Ramos (cell line): ENCODE data around the gene CRABP1.

Source experiments
- in situ Hi-C: fragments of 300-500 bp; cut with MboI; formaldehyde crosslinking; loops from one replicate; pipeline ENCODE4 v1.14.3; 2022; ENCODE audit warnings: low sequenced_read_pairs; ENCODE audit not compliant: unreplicated experiment

CRABP1 gene

DNA sequence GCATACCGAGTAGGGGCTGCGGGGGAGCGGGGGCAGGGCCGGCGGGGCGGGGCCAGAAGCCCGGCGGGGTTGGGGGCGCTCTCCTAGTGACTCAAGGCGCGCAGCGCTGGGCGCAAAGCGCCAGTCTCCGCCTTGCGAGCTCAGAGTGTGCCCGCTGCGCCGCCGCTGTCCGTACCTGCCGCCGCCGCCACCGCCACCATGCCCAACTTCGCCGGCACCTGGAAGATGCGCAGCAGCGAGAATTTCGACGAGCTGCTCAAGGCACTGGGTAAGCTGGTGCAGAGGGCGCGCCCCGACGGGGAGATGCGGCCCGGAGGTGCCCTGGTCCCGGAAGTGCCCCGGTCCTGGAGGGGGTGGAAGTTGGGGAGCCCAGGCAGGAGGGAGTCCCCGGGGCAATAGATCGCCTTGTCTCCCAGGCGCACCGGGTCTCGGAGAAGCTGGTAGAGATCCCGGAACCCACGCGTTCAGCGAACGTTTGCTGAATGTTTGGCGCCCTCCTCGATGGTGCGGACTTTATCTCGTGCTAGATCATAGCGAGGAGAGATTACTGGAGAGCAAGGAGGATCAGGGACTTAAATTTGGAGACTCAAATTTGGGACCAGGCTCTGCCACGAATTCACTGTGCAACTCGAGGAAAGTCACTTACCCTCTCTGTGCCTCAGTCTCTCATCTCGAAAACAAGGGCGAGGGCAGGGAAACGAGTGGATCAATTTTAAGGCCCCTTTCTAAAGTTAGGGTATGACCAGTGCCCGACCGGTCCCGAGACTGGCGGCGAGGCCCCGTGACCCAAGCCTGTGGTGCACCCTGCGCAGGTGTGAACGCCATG, at the start of gene CRABP1:
TSS of gene CRABP1 (plus strand) at position 123 of the 826 bp plus-strand sequence. CDS start at position 199, 76 bp downstream.
- in situ Hi-C loops, result no loop called here

DNA sequence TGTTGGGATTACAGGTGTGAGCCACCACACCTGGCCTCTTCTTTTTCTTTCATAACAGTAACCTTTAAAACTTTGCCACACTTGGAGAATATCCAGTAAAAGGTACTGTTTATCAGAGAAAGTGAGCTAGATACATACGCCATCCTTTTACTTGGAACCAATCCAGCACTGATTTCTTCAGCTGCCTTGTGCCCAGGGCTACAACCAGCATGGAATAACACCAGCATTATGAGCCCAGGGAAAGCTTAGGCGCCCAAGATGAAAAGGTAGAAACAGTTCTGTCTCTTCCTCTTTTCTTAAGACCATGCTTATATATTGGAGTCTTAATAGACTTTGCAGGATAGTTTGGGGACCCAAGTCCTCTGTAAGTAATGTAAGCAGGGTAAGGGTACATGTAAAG, 49.1 kb upstream of the CRABP1 start:
- in situ Hi-C loops, result no loop called here

DNA sequence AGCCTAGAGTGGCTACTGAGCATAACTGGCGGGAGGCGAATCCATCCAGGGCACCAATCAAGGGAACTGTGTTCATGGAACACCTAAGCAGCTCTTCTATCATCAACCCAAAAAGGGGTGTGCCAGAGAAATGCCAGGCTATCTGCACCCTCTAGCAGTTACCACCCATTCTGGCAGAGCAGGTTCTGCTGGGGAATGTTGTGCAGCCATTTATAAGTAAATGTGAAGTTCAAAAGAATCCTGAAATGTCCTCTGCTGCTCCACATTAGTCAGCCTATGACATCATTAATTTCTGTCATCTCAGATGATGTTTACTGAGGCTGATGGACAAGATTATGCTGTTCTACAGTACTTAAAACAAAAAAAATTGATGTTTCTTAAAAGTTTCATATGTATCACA, 48.5 kb upstream of the CRABP1 start:
- in situ Hi-C loops, result no loop called here

DNA sequence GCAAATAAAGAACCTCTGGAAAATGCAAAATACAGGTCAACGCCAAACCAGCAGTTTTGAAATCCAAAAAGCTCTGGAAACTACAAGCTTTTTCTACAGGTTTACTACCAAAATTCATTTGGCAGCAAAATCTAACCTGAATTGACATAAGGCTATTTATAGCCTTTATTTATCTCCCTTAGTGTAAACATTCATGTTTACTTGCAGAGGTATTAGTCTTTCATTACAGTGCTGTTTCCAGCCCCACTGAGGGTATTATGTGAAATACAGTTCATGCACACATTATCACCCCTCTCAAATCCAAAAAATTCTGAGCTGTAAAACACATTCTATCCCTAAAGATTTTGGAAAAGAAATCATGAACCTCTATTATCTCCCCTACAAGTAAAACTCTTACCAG, 47.9 kb upstream of the CRABP1 start:
- in situ Hi-C loops, result no loop called here

DNA sequence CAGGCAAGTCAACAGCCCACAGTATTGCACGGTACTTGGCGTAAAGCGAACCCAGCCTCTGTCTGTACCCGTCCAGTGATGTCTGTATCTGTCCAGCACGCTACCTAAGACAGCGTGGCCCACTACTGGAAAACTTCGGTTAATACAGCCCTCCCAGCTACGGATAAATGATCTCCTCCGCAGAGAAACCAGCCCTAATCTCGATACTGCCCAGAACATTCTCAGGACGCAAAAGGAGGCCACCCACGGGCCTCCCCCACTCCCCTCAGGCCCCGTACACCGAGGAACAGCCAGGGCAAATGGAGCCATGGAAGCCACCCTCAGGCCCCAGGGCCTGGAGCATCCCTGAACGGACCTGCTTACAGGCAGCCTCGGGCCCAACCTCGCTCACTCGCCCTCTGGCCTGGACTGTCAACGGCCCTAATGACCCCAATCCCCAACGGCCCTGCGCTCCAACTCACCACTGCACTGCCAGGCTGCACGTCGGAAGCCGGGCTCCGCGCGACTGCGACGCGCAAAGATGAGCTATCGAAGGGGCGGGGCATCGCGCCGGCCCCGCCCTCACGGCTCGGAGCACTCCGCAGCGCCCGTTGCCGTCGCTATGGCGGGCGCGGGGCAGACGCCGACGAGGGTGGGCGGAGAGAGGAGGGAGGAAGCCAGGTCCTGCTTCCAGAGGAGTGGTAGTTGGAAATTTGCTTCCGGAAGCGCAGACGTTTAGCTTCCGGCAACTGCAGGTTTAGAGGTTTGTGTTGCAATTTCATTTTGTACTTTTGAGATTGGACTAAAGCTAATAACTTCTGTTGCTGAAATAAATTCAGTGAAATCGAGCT, 40.8 kb upstream of the CRABP1 start, which contains the start of gene SKIC8:
TSS of gene SKIC8 (minus strand) at position 509 of the 830 bp plus-strand sequence. CDS start 3,923 bp downstream, outside the sequence.
- in situ Hi-C loops, result no loop called here

DNA sequence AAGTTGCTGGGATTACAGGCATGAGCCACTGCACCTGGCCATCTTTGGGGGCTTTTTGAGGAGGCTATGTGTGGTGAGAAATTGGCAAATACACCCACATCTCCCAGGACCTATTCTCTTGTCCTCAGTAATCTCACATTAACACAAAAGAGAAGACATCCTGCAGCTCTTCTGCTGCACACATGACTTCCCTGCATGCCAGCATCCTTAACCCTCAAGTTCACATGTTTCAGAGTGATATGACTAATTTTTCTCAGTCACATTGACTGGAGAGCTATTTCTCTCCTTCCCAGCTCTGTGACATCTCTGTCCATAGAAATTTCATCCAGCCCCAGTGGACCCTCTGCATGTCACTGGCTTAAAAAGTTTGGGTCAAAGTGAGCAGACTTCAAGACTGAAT, 38.8 kb upstream of the CRABP1 start:
- in situ Hi-C loops, result no loop called here

DNA sequence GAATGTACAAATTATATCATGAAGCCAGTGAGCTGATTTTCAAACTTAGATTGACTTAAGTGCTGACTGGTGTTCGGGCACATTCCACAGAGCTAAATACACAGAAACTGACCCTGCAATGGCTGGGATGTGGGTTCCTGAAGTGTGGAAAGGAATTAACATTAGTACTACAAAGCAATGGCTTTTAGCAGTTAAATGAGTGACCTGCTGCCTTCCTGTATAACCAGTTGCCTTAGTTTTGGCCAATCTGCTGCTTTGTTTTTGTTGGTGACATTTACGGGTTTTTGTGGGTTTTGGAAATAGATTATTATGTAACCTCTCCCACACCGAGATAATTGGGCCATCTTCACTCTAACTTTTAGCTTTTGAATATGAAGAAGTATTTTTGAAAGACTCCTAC, 38.3 kb upstream of the CRABP1 start:
- in situ Hi-C loops, result no loop called here

DNA sequence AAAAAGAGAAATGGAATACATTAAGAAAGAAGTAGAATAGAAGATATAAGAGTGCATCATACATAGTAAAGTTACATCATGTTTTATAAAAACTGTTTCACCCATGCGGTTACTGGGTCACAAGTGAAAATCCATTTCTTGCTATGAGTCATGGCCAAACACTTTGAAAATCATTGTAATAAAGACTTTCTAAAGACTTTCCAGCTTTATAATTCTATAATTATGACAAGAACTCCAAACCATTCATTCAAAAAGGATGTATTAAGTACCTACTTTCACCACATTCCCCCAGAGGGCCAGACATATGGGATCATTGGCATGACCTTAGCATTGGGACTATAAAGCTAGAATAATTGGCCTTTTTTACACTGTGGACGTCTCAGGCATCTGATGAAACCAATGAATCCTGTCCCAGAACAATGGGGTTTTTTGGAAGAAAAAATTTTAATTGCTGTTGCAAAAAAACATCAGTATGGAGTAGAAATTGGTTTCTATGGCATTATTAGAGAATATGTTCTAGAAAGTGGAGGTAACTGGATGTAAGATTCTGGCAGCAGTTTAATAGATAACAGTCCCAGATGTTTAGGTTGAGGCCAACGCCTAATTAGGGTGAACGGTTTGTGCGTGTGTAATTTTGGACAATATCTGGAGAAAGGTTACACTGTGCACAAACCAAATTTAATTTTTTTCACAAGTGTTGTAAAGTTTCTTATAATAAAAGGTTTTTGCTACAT, 37.4 kb upstream of the CRABP1 start:
- in situ Hi-C loops, result no loop called here

DNA sequence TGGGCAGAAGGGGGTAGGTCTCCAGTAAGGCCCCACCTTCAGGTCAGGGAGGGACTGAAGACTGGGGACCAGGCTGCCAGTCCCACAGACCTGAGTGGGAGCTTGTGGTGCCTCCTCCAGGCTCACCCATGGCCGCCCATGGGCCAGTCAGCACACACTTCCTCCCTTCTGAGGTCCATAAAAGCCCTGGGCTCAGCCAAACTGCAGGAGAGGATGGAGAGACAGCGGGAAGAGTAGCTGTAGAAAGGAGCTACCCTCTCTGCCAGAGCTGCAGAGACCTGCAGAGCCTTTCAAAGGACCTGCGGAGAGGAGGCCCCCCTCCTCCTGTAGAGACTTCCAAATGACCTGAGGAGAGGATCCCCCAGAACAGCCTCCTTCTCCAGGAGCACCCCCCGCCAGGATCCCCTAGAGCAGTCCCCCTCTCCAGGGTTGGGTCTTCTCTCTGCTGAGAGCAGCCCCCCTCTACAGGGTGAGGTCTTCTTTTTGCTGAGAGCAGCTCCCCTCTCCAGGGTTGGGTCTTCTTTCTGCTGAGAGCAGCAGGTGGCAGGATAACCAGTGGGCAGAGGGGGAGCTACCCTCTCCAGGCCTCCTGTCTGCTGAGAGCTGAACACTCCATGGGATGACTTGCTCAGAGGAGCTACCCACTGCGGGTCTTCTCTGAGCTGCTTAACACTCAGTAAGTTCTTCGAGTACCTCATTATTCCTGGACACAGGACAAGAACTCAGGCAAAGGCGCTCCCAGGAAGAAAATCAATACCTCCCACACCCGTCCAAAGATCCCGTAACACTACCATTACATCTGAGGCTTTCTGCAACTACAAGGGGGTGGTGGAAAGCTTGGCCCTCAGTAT, 35.7 kb upstream of the CRABP1 start:
- in situ Hi-C loops, result no loop called here

DNA sequence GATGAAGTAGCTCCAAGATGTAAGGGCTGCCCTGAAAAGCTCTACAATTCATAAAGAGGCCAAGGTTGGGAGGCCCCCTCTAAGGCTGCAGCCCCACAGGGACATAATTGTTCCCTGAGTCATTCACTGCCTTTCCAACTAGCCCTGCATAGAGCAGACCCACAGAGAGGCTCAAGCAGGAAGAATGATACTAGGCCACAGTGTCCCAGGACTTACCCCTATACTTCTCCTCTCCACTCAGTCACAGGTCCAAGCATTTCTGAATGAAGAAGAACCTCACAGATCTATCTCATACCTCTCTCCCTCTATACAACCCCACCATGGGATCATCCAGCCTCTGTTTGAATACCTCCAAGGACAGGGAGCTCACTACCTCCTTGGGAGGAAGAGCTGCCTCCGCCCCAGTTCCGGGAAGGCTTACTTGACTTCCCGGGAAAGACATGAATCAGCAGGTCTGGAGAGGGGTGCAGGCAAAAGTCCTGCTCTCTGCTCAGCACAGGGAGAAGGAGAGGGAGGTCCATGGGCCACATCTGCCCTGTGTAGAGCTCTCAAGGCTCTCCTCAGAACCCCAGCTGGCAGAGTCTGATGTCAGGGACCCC, 33.9 kb upstream of the CRABP1 start:
- in situ Hi-C loops, result no loop called here

DNA sequence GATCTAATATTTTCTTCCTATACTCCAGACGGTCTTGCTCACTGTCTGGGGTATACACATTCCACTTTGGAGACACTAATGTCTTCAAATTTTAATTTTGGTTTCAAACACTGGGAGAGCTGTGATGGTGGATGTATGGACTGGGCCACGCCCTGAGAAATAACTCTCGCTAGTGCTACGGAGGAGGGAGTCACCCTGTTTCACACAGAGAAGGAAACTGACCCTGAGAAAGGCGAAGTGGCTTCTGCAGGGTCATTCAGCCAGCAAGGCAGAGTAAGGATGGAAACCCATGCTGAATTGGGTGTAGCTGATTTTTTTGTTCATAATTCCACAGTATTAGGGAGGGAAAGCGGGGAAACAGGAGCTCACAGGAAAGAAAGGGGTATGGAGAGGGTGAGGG, 32.2 kb upstream of the CRABP1 start:
- in situ Hi-C loops, result no loop called here

DNA sequence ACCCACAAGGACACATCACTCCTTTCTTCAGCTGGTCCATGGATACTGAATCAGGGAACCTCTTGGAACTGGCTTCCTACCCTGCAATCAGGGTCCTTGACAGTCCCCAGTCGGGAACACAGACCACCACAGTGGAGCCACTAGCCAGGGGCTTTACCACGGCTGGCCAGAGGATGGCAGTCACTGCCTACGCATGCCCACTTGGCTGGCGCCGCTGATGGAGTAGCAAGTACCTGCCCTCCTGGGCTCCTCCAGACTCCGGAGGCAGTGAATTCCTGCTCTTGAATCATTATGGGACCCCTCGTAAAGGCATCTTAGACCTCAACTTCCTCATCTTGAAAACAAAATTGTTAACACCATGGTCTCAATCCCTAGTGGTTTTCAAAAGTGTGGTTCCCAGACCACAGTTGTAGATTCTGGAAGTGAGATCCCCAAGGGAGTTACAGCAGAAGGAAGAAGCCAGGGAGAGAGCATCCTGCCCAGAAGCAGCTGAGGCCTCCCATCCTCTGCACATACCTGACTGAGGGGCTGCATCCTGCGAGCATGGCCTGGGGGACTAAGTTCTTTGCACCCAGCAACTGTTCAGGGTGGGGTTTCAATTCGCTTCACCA, 31.6 kb upstream of the CRABP1 start:
- in situ Hi-C loops, result no loop called here

DNA sequence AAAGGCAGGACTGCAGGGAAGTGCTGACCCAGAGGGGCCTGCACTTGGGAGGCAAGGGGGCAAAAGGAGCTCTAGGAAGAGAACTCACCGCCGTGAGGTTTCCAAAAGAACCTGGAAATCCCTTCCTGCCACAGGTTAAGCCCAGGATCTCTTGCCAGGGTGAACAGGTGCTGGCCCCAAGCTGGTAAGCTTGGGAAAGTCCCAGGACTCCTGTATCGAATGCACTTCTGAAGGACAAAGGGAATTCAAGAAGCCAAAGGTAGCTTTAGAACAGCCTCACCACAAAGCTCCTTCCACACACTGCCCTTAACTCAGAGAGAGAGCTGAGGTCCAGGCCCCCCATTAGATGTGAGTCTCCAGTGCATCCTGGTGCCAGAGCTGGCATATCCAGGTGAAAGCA, 28.9 kb upstream of the CRABP1 start:
- in situ Hi-C loops, result loop anchor here (10.0 kb wide), 1 partner anchor 394 kb away; no protein-coding TSS in a partner anchor

DNA sequence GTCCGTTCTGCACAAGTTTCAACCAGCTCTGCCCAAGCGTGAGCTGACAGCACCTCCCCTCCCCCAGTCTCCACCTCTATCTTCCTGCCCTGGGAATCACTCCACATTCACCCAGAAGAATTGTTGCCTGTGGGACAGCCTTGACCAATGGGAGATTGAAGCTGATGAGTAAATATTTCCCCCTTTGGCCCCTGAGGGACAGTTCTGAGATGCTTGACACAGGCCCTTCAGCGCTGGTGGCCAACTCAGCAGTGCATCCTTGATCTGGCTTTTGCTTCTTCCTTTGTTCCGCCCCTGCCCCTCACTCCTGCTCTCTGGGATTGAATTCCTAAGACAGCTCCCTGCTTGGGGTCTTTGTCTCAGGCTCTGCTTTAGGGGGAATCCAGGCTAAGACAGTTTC, 27.6 kb upstream of the CRABP1 start:
- in situ Hi-C loops, result loop anchor here (10.0 kb wide), 1 partner anchor 392 kb away; no protein-coding TSS in a partner anchor

DNA sequence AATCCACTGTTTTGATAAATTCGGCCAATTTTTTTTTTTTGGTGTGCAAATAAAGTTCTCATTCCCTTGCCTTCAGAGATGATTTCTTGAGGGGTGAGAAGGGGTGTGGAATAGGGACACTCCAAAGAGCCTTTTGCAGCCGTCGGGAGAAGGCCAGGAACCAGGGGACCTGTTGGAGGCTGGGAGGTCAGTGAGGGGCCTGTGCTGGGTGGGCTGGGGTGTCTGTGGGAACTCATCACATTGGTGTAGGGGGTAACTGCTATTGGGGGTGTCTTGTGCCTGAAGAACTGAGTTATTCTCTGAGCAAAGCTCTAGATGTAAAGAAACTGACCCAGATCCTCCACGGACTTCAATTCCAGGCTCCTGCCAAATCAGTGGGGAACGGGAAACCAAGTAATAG, 27.2 kb upstream of the CRABP1 start:
- in situ Hi-C loops, result loop anchor here (10.0 kb wide), 1 partner anchor 392 kb away; no protein-coding TSS in a partner anchor

DNA sequence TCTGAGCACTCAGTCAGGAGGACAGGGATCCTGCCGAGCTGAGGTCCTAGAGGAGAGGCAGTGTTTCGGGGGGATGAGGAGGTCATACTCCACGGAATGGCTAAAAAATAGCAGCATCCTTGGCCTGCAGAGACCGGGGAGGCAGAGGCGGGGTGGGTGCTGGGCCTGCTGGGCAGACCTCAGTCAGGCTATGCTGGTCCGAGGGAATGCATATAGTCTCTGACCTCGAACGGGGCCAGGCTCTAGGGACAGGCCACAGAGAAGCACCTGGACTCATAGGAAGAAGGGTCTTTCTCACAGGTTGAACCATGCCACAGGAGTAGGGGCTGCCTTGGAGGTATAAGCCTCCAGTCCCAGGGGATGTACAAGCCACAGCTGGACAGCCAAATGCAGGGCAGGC, 26.8 kb upstream of the CRABP1 start:
- in situ Hi-C loops, result loop anchor here (10.0 kb wide), 1 partner anchor 391 kb away; no protein-coding TSS in a partner anchor

DNA sequence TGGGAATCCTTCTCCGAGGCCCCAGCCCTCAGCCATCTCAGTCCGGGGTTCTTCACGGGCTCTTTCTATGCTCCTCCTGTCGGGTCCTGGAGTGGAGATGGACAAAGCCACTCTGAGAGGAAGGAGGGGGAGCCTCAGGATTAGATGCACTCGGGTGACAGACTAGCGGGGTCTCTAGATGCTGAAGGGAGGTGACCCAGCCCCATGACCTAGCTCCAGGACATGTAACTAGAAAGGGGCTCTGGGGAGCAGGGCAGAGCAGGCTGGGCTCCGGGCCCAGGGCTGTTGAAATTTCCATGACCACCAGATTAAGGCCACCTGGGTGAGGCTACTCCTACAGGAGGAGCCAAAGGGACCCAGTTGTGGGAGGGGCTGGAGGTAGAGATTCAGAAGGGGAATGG, 26.0 kb upstream of the CRABP1 start:
- in situ Hi-C loops, result loop anchor here (10.0 kb wide), 1 partner anchor 391 kb away; no protein-coding TSS in a partner anchor

DNA sequence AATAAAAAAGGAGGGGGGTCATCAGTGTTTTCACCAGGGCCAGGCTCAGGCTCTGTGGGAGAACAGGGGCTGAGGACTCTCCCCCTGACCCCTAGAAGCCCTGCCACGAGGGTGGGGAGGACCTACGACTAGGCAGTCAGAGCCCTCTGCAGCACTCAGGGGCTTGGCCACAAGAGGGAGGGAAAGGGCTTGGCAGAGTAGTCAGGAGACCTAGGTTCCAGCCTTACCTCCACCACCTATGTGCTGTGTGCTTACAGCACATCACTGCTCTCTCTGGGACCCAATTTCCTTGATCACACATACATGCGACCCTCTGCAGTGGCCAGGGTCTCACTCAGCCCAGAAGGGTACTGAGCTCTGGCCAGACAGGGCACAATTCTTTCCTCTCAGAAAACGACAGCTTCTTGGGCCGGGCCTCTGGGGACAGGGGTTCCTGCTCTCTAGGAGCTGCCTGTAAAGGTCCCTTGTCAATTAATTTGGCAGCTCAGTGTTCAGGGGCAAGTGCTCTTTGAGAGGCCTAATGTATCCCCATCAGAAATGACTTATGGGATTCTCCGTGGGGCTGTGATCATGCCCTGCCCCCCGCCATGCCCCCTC, 24.4 kb upstream of the CRABP1 start:
- in situ Hi-C loops, result loop anchor here (10.0 kb wide), 1 partner anchor 389 kb away; no protein-coding TSS in a partner anchor
